Mononuclear cell (primary cell): ENCODE measurements around the gene MEN1. TPM values are rescaled to one million over a fixed set of nuclear protein-coding genes. Genes with fewer than 3 reads are reported as not detected.
"Not testable (repeated sequence)": the region's sequence is repeated elsewhere in the genome, so short reads cannot be mapped to it uniquely, and the experiment has no call there.

ENCODE experiments used
- H3K27me3 ChIP-seq: 2 replicates; pipeline ENCODE4 v1.6.0; 2011; ENCODE audit warnings: low read length, control low read depth; ENCODE audit not compliant: insufficient read depth
- H3K4me1 ChIP-seq: 2 replicates; pipeline ENCODE4 v1.5.1; 2011; ENCODE audit warnings: mild to moderate bottlenecking, low read length, control low read depth; ENCODE audit not compliant: insufficient read depth
- H3K4me3 ChIP-seq: 2 replicates; pipeline ENCODE4 v1.5.1; 2011; ENCODE audit warnings: mild to moderate bottlenecking, low read length, moderate library complexity
- H3K9me3 ChIP-seq: 2 replicates; pipeline ENCODE4 v1.5.1; 2011; ENCODE audit warnings: low read depth, mild to moderate bottlenecking, control low read depth, low read length
- total RNA-seq: library from RNA; depleted of rRNA; stranded (reverse); fragments of >200 nt; gene quantifications from one replicate; pipeline ENCODE4 v1.2.3, GENCODE V29; 2012

Gene MEN1
- total RNA-seq, 1 donor = 4.0 TPM

DNA sequence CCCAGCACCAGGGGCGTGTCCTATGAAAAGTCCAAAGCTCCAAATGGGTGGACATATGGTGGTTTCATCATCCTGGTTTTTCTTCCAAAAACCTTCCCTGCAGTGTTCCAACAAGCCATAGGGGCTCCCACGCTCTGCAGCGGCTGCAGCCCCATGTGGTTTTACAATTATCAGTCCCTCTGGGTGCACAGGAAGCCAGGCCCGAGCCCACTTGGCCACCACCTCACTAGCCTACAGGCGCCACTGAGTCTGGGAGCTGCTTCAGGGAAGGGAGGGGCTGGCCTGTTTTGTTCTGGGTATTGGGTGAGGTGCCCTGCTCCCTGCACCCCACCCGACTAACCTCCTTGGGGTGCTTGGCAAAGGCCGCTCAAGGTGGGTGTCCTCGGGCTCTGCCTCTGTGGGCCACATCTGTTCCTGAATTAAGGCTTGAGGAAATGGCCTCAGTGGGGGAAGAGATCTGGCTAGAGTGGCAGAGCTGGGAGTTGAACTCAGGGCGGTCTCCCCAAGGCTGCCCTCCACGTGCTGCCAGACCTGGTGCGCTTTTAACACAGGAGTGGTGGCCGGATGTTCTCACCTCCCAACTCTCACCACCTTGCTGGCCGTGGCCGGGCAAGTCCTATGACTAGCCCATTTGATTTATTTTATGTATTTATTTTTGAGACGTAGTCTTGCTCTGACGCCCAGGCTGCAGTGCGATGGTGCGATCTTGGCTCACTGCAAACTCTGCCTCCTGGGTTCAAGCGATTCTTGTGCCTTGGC lies 39.4 kb upstream of the MEN1 start:
- Histone ChIP-seq H3K27me3 (no peaks in the 10 kb centered on the region), H3K4me3 (no peak overlapping the region), H3K9me3 (no peaks in the 10 kb centered on the region), H3K4me1 (peaks cover 87% of the 10 kb centered on the region)

DNA sequence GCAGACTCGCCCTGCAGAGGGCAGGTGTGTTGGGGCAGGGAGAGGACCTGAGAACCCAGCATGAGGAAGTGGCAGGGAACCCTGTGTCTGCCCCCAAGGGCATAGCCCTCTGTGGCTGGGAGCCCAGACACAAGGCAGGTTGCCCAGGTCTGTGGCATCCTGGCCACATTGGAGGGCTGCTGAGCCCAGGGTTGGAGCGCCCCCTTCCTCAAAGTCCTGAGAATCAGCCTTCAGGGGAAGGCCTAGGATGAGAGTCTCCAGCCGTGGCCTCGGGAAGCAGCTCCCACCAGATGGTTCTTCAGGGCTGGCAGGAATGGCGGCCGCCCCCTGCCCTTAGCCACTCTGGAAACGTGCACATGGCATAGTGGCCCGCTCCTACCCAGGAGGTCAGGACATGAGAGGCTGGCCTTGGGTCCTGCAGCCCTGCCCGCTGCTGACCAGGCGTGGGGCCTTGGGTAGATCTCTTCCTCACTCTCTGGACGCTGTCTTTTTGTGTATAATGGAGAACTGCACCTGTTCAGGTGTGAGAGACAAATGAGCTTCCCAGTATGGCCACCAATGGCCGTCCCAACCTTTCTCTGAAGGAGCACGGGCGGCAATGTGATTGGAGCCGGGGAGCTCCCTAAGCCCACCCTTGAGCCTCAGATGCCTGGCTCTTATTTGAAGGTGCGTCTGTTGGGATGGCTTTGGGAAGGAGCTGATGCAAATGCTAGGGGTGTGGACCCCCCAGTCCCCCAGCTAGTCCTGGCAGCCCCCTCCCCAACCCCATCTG lies 38.7 kb upstream of the MEN1 start:
- H3K9me3 ChIP-seq = no peaks in the 10 kb centered on the region
- H3K4me1 ChIP-seq = peaks cover 84% of the 10 kb centered on the region
- no peaks in the 10 kb centered on the region for H3K27me3 ChIP-seq
- H3K4me3 ChIP-seq = no peak overlapping the region

GRCh38 chr11:64848214-64848825 lies 38.0 kb upstream of the MEN1 start:
- Histone ChIP-seq H3K27me3 (no peaks in the 10 kb centered on the region), H3K4me3 (no peak overlapping the region), H3K9me3 (no peaks in the 10 kb centered on the region), H3K4me1 (peaks cover 82% of the 10 kb centered on the region)

GRCh38 chr11:64846998-64847666 lies 36.8 kb upstream of the MEN1 start:
- Histone ChIP-seq H3K27me3 (no peaks in the 10 kb centered on the region), H3K4me1 (peaks cover 70% of the 10 kb centered on the region), H3K4me3 (no peak overlapping the region), H3K9me3 (no peaks in the 10 kb centered on the region)

DNA sequence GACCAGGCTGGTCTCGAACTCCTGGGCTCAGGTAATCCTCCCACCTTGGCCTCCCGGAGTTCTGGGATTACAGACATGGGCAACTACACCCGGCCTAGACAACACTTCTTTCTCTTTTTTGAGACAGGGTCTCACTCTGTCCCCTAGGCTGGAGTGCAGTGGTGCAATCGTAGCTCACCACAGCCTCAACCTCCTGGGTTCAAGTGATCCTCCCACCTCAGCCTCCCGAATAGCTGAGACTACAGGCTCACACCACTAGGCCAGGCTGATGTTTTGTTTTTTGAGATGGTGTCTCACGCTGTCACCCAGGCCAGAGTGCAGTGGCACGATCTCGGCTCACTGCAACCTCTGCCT lies 35.4 kb upstream of the MEN1 start:
- not testable (repeated sequence) for H3K27me3 ChIP-seq, H3K9me3 ChIP-seq, H3K4me3 ChIP-seq
- peaks cover 56% of the 10 kb centered on the region for H3K4me1 ChIP-seq

- H3K9me3 ChIP-seq = no peaks in the 10 kb centered on the region
- H3K4me1 ChIP-seq = peaks cover 51% of the 10 kb centered on the region
- no peaks in the 10 kb centered on the region for H3K27me3 ChIP-seq
- peak overlapping the region; percentile 28 for H3K4me3 ChIP-seq
These were observed 34.9 kb upstream of the MEN1 start for GRCh38 chr11:64845129-64845775.

DNA sequence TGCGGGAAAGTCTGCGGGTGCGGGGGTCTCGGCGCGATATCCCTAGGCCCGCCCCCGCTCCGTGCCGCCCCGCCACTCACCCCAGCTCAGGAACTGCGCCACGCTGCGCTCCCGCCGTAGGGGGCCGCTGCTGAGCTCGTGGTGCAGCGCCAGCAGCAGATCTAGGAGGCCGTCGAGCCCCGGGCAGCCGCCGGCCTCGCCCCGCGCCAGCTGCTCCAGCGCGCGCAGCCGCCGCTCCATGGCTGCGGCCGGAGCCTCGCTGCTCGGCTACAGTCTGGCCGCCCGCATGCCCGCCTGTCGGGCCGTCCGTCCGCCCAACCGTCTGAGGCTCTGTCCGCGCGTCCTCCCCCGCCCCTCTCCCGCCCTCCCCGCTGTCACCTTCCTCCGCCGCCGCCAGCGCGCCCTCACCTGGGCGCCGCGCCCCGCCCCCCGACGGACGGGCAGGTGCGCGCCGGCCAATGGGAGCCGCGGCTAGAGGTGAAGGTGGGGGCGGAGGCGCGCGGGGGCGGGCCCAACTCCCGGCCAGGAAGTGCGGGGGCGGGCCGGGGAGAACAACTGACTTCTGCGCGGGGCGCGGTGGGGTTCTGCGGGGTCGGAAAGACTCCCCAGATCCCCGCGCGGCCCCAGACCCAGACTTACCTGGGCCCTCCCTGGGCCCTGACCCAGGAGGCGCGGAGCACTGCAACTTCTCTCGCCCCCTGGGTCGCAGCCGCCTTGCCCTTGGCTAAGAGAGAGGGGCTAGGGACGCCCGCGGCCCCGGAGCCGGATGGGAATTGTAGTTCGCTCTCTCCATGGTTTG lies 34.2 kb upstream of the MEN1 start, which contains the start of gene CDC42BPG:
CDC42BPG (minus strand) TSS at position 324 of the 799 bp plus-strand sequence; CDS start at position 240, 84 bp downstream.
- Histone ChIP-seq H3K9me3 (no peaks in the 10 kb centered on the region), H3K27me3 (no peaks in the 10 kb centered on the region), H3K4me3 (peak within 1 kb of the TSS; percentile 32), H3K4me1 (peaks cover 44% of the 10 kb centered on the region)

- no peaks in the 10 kb centered on the region for H3K27me3 ChIP-seq
- no peaks in the 10 kb centered on the region for H3K9me3 ChIP-seq
- peak overlapping the region; percentile 32 for H3K4me3 ChIP-seq
- H3K4me1 ChIP-seq = peaks cover 37% of the 10 kb centered on the region
These were observed 33.5 kb upstream of the MEN1 start for GRCh38 chr11:64843686-64844329.

- H3K27me3 ChIP-seq = no peaks in the 10 kb centered on the region
These were observed 32.7 kb upstream of the MEN1 start for GRCh38 chr11:64842851-64843685.

GRCh38 chr11:64842366-64842759 lies 32.0 kb upstream of the MEN1 start:
- Histone ChIP-seq H3K9me3 (no peaks in the 10 kb centered on the region), H3K4me1 (peaks cover 23% of the 10 kb centered on the region), H3K4me3 (no peak overlapping the region), H3K27me3 (no peaks in the 10 kb centered on the region)

More at GRCh38 chr11:64842851-64843685, 32.7 kb upstream of the MEN1 start:
- Histone ChIP-seq H3K4me1 (peaks cover 30% of the 10 kb centered on the region), H3K9me3 (no peaks in the 10 kb centered on the region), H3K4me3 (no peak overlapping the region)

DNA sequence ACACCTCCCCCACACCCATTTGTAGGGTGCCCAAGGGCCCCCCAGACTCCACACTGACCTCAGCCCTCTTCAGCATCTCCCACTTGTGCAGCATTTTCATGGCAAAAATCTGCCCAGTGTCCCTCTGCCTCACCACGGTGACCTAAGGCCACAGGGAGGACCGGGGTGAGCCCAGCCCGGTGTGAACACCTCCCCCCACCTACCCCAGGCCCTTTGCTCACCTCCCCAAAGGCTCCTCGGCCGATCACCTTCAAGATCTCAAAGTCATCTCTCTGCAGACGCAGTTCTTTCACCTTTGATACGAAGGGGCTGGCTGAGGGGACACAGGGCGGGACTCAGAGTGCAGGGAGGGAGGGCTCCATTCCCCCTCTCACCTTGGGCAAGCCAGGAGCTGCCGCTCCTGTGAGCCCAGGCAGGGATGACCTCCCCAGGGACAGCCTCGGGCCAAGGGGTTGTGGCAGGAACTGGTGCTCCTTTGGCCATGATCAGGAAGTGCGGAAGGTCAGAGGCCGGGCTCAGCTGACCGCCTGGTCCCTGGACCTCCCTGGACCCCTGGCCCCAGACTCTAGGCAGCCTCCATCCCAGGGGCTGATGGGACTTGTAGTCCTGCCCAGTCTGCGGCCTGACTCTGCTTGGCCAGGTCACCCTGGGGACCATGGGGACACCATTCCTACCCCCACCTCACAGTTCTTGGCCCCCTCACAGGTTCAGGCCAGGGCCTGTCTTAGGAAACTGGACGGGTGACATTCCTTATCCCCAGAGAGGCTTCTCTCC lies 31.4 kb upstream of the MEN1 start:
- no peak overlapping the region for H3K4me3 ChIP-seq
- H3K9me3 ChIP-seq = no peaks in the 10 kb centered on the region
- H3K4me1 ChIP-seq = peaks cover 17% of the 10 kb centered on the region
- H3K27me3 ChIP-seq = no peaks in the 10 kb centered on the region
